Lower leg skin (tissue), 3 donors: ENCODE results near the gene KCNIP4.

Experiments
- CTCF ChIP-seq, 3 donors: fragments of 450-650 bp; IDR thresholded peaks; one replicate each; pipeline ENCODE4 v1.5.1; 2016; ENCODE audit warnings: antibody characterized with exemption in 3 of 3, mild to moderate bottlenecking in 3 of 3, moderate library complexity in 2 of 3
- POLR2A ChIP-seq, 2 donors: fragments of 450-650 bp; IDR thresholded peaks; one replicate each; pipeline ENCODE4 v1.6.1; 2016 to 2017; ENCODE audit warnings: antibody characterized with exemption in 2 of 2, mild to moderate bottlenecking in 1 of 2, moderate library complexity in 1 of 2

- TF ChIP-seq CTCF (IDR thresholded peaks at IDR 0.05) = no peak
- TF ChIP-seq POLR2A (IDR thresholded peaks at IDR 0.05) = no peak
Observed at GRCh38 chr4:20890761-20891160, 1057.8 kb downstream of the KCNIP4 start.
